PFSK-1 (cell line): Measurements from ENCODE around the gene CHRNB1.

Experiments
- POLR2AphosphoS5 ChIP-seq: IDR thresholded peaks from 2 replicates; pipeline ENCODE4 v1.6.1; 2012; ENCODE audit warnings: low read depth, mild to moderate bottlenecking, control low read depth, low read length, moderate library complexity
- SIN3A ChIP-seq: IDR thresholded peaks from 2 replicates; pipeline ENCODE4 v1.6.1; 2012; ENCODE audit warnings: mild to moderate bottlenecking, low read length, moderate library complexity, borderline replicate concordance; ENCODE audit not compliant: insufficient read depth
- TAF1 ChIP-seq: IDR thresholded peaks from 2 replicates; pipeline ENCODE4 v1.6.1; 2012; ENCODE audit warnings: low read length, control low read depth, borderline replicate concordance; ENCODE audit not compliant: insufficient read depth
- TF ChIP-seq, protein P1 (sequence below), 2 experiments: IDR thresholded peaks; 2 replicates each; pipeline versions ENCODE4 v1.6.1 to v1.8.0; 2011 to 2012; ENCODE audit warnings: low read depth in 2 of 2, low read length in 2 of 2, control low read depth in 1 of 2, inconsistent platforms in 1 of 2, mild to moderate bottlenecking in 1 of 2, moderate library complexity in 1 of 2; ENCODE audit not compliant: insufficient read depth in 1 of 2

- TF ChIP-seq POLR2AphosphoS5 (no peak), TAF1 (no peak), SIN3A (no peak)
- TF ChIP-seq, protein P1, sequence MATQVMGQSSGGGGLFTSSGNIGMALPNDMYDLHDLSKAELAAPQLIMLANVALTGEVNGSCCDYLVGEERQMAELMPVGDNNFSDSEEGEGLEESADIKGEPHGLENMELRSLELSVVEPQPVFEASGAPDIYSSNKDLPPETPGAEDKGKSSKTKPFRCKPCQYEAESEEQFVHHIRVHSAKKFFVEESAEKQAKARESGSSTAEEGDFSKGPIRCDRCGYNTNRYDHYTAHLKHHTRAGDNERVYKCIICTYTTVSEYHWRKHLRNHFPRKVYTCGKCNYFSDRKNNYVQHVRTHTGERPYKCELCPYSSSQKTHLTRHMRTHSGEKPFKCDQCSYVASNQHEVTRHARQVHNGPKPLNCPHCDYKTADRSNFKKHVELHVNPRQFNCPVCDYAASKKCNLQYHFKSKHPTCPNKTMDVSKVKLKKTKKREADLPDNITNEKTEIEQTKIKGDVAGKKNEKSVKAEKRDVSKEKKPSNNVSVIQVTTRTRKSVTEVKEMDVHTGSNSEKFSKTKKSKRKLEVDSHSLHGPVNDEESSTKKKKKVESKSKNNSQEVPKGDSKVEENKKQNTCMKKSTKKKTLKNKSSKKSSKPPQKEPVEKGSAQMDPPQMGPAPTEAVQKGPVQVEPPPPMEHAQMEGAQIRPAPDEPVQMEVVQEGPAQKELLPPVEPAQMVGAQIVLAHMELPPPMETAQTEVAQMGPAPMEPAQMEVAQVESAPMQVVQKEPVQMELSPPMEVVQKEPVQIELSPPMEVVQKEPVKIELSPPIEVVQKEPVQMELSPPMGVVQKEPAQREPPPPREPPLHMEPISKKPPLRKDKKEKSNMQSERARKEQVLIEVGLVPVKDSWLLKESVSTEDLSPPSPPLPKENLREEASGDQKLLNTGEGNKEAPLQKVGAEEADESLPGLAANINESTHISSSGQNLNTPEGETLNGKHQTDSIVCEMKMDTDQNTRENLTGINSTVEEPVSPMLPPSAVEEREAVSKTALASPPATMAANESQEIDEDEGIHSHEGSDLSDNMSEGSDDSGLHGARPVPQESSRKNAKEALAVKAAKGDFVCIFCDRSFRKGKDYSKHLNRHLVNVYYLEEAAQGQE (IDR thresholded peaks at IDR 0.05; ENCODE audit: insufficient read depth in 1 of 2, low read depth in 2 of 2, low read length in 2 of 2): no peak
Measured at GRCh38 chr17:7442142-7442541, 2.7 kb upstream of the CHRNB1 start.
